Stimulated activated CD4-positive, alpha-beta T cell treated with anti-CD3 and anti-CD28 coated beads, TNF-alpha, amount 100 ng/mL, for 1 hour (primary cell): ENCODE data around the gene PLCH2.
"Not testable (repeated sequence)": the region's sequence is repeated elsewhere in the genome, so short reads cannot be mapped to it uniquely, and the experiment has no call there.

Experiments used
- DNase-seq, 3 donors: peaks; one replicate each; pipeline ENCODE4 v3.0.0-alpha.2; 2020; ENCODE audit warnings: low read depth in 3 of 3, low spot score in 1 of 3

PLCH2 gene

DNA sequence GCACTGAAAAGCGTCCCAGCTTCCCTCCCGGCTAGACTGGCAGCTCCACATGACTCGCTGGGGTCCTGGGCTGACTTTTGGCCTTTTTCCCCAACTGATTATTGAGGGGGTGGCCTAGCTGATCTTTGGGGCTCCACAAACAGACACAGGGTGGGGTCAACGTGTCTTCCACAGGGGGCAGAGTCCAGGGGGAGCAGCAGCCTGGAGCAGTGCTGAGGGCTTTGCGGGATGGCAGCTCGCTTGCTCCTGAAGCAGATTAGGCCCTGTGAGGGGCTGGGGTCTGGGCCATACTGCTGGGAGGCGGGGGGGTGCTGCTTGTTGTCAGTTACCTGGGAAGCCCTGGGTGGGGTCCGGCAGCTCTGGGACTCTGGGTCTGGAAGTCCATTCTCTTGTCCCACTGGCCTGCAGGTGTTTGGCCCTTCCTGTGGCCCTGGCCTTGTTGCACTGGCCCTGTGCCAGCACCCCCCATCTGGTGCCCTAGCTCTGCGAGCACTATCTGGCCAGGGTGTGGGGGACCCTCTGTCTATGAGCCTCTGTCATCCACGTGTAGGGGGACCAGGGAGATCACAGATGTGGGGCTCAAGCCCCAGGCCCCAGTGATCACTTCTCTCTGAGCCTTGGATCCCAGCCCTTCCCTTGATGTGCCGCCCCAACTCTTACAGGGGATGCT is 66.3 kb downstream of the PLCH2 start:
- no peak for DNase-seq

DNA sequence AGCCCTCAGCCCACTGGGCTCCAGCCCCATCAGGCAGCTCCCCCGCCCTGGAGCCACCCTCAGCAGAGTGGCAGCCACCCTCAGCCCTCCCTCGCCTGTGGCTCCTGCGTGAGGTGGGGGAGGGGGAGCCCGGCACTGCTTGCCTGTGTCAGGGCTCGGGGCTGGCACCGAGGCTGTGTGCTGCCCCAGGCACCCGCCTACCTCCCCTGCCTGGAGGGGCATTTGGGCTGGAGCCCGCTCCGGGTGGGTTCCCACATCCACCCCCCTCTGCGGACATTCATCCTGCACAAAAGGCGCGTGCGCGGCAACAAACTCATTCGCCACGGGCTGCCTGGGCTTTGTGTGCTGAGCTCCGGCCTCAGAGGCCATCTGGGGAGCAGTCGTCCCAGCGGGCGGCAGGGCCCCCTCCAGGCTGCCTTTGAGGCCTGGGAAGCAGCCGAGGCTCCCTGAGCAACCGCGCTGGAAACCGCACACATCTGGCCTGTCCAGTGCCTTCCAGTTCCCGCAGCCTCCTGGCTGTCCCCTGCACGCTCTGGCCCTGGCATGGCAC is 67.5 kb downstream of the PLCH2 start:
- DNase-seq = no peak

DNA sequence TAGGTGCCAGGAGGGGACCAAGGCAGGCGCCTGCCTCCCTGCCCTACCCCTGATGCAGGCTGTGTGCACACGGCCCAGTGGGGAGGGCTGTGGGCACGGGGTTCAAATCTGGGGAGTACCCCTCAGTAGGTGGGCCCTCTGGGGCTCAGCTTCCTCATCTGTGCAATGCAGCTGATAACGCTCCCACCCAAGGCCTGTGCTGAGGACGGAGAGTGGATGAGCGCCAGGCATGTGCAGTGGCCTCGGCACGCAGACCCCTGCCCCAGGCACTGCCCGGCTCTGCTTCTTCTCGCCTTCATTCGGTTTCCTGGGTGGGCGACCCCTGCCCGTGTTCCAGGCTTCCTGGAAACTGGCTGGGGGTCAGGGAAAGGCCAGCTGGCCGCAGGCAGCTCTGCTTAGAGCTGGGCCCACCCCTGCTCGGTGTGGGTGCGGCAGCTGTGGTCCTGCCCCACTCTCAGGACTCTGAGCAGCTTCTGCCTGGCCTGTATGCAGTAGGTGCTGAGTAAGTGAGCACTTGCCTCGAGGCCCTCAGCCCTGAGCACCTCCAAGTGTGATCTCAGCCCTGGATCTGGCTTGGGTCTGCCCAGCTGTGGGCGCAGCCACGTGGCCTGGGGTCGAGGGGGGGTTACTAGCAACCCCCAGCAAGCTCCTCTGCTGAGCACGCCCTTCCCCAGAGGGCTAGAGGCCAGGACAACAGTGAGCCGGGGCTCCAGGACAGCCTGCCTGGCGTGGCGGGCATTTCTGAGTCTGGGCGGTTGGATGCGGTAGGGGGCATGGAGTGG is 68.2 kb downstream of the PLCH2 start:
- DNase-seq = no peak

DNA sequence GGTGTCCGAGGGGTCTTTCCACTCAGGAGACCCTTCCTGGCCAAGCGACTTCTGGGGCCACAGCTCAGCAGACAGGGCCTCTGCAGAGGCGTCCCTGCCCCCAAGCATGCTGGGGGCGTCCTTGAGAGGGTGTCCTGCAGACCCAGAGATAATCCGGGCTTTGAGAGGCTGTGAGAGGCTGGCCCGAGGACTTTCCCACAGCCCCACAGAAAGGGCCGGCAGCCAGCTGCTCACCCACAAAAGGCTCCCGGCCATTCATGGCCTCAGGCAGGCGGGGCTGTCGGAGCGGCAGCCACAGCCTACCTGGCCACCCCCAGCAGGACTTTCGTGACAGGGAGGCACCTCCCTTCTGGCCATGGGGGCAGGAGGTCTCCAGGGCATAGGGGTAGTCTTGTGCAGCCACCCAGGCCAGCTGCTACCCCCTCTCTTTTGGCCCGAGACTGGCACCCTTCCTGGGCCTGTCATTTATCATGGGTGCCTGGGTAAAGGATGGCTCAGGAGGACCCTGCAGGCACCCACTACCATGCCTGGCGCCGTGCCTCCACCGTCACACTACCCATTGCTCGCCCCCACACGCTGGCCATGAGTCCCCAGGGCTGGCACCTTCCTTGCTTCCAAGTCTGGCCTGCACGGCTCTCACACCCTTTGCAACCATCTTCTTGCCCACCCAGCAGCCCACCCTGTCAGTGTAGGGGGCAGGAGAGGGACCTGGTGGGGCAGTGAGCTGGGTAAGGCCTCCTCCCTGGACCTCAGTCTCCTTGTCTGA is 69.0 kb downstream of the PLCH2 start:
- no peak for DNase-seq

DNA sequence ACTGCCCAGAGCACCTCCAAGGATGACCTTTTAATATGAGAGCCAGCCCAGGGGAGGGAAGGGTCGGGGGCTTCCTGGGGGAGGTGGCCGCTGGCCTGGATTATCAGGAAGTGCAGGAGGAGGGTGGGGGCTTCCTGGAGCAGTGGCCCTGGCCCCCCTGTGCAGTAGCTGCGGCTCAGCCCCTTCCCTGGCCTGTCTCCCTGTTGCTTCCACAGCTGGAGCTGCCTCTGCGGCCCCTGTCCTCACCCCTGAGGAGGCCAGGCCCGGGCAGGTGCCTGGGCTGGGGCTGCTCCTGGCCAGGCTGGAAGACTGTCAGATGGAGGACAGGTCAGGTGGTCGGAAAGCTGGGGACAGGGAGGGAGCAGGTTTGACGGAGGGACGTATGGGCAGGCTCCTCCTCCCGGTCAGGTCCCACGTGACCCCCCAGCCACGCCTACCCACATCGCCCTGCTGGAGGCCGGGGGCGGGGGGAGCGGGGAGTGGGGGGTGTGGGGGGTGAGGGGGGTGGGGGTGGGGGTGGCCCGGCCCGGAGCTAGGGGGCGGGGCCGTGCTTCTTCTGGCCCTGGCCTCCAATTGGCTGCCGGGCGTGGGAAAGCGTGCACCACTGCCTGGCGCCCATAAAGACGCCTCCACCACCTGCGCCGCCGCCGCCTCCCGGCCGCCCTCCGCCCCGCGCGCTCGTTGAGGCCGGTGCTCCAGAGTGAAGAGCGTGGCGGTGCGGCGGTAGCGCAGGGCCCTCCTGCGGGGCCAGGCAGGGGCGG is 69.8 kb downstream of the PLCH2 start:
- peak; percentile 73 to 81 (median 78) for DNase-seq

DNA sequence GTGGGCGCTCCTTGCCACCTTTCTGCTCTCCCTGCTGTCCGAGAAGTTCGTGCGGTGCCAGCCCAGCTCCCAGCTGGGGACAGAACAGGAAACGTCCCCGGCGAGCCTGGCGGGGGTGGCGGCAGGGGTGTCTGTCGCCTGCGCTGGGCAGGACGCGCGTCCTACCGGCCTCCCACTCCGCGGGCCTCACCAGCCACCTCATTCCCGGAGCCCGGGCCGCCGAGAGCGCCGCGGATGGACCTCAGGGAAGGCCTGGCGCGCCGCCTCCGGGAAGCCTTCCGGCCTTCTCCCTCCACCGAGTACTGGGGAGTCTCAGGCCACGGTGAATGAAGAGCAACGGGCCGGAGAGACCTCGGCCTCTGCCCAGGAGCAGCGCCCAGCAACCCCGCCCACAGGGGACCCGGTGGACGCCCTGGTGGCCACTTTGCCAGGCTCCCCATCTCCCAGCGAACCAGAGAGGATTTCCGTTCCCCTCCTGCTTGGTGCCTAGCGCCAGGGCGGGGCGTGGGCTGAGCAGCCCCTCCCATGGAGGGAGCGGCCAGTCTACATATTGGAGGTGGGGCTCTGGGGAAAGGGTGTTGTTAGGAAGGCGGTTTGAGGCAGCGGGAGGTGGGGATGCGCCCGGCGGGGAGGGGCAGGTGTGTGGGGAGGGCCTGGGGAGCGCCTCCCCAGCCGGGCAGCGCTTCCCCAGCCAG is 70.6 kb downstream of the PLCH2 start:
- DNase-seq = peak; percentile 60 to 65 (median 63)

DNA sequence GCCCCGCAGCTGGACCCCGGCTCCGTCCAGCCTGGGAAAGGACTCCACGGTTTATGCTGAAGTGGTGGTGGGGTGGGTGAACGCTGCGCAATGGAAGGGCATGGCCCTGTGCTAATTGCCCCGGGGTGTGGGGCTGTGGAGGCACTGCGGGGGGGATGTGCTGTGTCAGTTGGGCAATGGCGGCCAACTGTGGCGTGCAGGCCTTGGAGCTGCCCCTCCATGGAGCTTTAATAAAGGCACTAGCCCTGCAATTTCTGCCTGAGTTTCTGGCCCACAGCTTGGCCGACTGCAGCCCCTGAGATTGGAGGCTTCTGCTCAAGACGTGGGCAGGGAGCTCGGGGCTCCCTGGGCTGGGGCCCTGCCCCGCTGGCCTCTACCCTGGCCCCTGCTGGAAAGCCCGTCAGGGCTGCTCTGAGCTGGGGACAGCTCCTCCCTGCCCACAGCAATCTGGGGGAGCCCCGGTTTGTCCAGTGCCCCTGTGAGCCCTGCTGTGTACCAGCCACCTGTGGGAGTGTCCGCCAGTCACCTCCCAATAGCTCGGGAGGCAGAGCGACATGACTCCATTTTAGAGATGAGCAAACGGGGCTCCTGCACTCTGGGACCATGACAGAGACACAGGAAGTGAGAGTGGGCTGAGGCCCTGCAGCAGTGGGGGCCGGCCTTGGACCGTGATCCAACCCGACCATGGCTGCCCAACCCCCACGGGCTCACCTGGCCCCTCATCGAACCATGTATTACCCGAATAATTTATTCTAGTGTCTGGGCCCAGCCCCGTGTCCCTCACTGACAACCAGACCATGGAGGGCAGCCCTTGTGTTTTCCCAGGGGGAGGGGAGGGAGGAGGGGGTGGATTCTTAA is 71.3 kb downstream of the PLCH2 start:
- no peak for DNase-seq

DNA sequence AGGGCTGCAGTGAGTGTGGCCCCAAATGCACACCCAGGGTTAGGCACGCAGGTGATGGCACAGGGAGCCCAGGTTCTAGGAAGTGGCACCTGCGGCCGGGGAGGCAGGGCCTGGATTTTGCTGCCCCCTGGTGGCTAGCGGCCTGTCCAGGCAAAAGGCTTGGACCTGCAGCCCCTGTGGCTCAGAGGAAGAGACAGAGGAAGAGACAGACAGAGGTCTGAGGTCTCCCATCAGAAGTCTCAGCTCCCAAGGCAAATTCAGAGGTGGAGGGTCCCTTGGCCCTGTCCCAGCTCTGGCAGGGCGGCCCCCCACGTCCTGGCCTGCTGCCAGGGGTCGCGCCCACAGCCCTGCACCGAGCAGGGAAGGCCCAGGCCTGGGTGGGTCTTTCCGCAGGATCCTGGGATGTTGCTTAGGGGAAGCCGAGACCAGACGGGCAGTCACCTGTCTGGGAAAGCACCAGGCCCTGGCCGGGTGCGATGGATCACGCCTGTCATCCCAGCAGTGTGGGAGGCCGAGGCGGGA is 72.0 kb downstream of the PLCH2 start:
- peak; percentile 64 to 78 (median 67) for DNase-seq

DNA sequence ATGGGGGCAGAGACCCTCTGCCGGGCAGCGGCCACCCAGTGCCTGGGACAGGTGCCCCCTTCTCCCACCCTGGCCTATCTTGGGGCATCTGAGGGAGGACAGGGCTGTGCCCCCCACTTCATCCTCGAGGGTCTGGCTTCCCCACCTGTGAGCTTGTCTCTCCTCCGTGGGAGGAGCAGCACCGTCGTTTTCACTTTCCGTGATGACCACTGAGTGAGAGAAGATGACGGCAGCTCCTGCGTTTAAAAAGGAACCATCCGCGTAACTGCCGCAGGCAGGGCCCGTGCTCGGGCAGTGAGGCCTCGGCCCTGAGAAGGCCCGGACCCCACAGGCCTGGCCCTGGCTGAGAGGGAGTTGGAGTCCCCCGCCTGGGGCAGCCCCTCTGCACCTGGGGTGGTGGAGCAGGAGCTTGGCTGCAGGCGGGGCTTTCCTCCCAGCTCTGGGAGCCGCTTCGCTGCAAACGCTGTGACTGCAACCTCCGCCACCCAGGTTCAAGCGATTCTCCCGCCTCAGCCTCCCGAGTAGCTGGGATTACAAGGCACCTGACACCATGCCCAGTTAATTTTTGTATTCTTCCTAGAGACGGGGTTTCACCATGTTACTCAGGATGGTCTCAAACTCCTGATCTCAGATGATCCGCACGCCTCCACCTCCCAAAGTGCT is 73.4 kb downstream of the PLCH2 start:
- DNase-seq = not testable (repeated sequence)

DNA sequence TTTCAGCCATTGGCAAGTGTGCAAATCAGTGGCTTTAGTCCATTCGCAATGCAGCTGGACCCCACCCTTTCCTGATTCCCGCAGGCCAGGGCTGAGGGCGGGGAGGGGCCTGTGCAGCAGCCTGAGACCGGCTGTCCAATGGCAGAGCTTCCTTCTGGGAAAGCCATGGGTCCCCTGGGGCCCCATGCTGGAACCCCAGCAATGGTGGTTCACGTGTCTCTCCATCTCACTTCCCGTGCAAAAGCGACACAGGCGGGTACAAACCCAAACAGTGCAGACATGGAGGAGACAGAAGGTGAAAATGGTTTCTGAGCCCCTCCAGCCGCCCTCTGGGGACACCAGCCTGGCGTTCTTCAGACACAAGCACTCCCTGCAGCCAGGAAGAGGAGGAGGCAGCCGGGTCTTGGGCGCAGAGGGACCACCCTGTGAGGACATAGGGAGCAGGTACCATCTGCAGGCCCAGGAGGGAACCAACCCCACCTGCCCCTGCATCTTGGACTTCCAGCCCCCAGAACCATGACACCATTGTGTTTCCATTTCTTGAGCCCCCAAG is 74.3 kb downstream of the PLCH2 start:
- not testable (repeated sequence) for DNase-seq

DNA sequence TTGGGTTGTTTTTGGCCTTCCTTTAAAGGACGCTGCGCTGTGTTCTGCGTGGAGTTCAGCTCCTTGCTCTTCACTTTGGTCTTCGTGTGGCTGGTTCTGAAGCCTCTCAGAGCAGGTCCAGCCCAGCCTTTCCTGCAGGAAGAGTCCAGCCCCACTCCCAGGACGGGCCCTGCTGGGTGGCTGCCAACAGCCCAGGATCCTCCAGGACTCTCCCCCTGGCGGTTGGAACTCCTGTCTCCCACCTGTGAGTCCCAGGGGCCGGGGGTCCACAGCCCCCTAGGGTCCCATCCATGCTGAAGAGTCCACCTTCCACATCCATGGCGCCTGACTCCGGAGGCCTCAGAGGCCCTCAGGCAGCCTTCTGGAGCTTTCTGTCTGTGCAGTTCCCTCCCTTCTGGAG is 75.5 kb downstream of the PLCH2 start:
- DNase-seq = not testable (repeated sequence)

DNA sequence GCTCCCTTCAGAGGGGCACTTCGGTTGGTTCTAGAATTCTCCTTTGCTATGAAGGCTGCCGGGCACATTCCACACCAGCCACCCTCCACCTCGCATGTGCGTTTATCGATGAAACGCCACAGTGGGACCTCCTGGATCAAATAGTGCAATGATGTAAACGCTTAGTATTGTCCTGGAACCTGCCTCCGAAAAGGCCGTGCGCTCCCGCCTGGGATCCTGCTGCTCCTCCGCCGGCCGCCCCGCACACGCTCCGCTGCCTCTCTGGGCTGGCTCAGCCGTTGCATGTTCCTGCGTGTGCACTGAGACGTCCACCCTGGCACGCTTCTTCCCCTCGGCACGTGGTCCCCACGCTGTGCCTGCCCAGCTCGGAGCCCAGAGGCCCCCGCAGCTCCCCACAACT is 76.1 kb downstream of the PLCH2 start:
- DNase-seq = no peak

DNA sequence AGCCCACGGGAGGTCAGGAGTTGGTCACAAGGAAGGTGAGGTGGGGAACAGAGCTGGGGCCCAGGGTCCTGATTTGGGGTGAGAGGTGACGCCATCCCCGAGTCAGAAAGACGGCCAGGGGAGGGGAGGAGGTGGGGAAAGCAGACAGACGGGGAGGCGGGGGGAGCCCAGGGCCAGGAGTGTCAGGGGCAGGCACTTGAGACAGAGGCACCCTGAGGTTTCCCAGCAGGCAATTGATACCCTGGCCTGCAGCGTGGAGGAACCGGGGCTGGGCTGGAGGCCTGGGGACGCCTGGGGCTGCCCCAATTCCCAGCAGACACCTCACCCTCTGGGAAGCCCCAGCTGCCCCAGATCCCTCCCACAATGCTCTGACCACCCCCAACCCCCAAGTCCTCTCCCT is 77.0 kb downstream of the PLCH2 start:
- not testable (repeated sequence) for DNase-seq

DNA sequence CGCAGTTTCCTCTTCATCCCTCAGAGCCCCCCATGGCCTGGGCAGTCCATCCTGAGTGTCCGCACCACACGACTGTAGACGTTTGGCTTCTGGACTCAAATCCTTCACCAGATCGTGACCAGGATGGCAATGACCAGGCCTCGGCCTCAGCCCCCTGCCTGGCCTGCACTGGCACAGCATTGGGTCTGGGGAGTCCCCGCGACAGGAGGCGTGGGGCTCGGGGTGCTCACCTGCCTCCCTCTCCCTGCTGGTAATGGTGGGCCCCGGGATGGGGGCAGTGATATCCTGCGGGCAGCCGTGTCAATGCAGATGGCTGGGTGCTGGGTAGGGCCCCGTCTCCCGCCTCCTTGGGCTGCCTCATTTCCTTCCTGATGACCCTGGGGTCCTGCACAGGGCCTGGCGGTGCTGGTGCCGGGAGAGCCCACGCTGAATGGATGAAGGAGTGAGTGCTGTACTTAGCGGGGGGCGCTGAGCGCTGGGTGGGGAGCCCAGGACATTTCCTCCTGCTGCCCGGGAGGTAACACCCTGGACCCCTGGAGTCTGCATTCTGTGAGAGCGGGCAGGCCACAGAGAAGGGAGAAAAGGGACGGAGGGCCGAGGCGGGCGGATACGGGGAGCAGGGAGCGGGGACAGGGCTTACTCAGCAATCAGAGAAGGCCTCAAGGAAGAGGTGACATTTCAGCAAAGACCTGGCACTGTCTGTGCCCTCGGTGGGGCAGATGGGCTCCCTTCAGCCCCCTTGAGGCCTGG is 78.0 kb downstream of the PLCH2 start:
- DNase-seq = no peak

DNA sequence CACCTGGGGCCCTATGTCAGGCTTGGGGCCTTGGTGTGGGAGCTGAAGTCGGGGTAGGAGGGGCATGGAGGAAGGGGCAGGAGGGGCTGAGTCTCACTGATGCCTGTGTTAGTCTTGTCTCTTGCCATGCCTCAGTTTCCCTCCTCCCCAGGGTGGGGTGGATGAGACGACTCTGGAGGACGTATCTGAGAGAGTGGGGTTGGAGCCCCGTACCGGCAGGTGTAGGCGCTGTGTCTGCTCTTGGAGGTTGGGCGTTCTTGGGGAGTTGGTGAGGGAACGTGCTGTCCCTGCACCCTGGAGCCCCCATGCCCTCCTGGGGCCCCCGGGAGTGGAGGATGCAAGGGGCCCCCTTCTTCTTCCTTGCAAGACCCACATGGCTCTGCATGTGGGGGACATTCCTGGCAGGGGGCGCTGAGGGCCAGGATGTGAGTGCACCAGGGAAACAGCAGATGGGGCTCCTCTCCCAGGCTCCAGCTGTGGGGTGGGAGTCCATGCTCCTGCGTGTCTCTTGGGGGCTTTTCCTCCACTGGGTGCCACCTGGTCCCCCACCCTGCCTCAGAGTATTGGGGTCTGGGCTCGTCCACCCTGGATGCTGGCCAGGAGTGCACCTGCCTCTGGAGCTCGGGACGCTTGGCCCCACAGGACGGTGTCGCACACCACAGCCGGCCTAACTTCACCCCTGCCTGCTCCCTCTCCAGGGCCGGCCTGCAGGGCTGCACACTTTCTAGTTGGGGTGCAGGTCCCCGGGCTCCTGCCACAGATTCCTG is 78.7 kb downstream of the PLCH2 start:
- DNase-seq = peak in 1 of 3 donors; percentile 41
